Activated CD4-positive, alpha-beta T cell treated with anti-CD3 and anti-CD28 coated beads, Interleukin-2, amount 10 ng/mL, durations not matched to agents 7 days and 5 days (primary cell): ENCODE results near the gene GALNT6. TPM values are rescaled to one million over a fixed set of nuclear protein-coding genes. Genes with fewer than 3 reads are reported as not detected.
A peak's percentile ranks its signal among the peaks of the same experiment; 100 is the strongest.

Experiments used
- CTCF ChIA-PET: fragments of 350-600 bp; sonication (Branson Sonifier 250); formaldehyde crosslinking; loops from one replicate; lab custom pipeline; 2021; ENCODE audit warnings: antibody characterized with exemption; lab: Charles Lee
- POLR2A ChIA-PET: fragments of 350-600 bp; sonication (Branson Sonifier 250); formaldehyde crosslinking; loops from one replicate; lab custom pipeline; 2021; ENCODE audit warnings: antibody characterized with exemption; lab: Charles Lee
- DNase-seq: peaks from one replicate; pipeline ENCODE4 v3.0.0-alpha.2; 2020
- H3K27ac Mint-ChIP-seq: one replicate; pipeline ENCODE4 v1.8.0; 2021; ENCODE audit warnings: mild to moderate bottlenecking, moderate library complexity, mixed read lengths
- H3K27me3 Mint-ChIP-seq: one replicate; pipeline ENCODE4 v1.8.0; 2021; ENCODE audit warnings: mixed read lengths
- H3K36me3 Mint-ChIP-seq: one replicate; pipeline ENCODE4 v1.8.0; 2021; ENCODE audit warnings: low read depth, mixed read lengths
- H3K4me1 Mint-ChIP-seq: one replicate; pipeline ENCODE4 v1.8.0; 2021; ENCODE audit warnings: mixed read lengths
- H3K4me3 Mint-ChIP-seq: one replicate; pipeline ENCODE4 v1.8.0; 2021; ENCODE audit warnings: mild to moderate bottlenecking, moderate library complexity, mixed read lengths
- H3K9me3 Mint-ChIP-seq: one replicate; pipeline ENCODE4 v1.8.0; 2021; ENCODE audit warnings: mixed read lengths
- total RNA-seq, 2 experiments: library from RNA; stranded (reverse); gene quantifications; one replicate each; pipeline ENCODE4 v1.2.3, GENCODE V29; 2021

Gene GALNT6
- total RNA-seq, 2 experiments from 2014 or later, result 17.5 to 18.9 TPM

GRCh38 chr12:51421266-51421884 lies 30.2 kb upstream of the GALNT6 start:
- no peaks in the 10 kb centered on the region for H3K9me3 Mint-ChIP-seq
- POLR2A ChIA-PET, result interaction anchor here (0.6 kb wide), 1 partner anchor 110 kb away, joined by 4 read pairs; no protein-coding TSS in a partner anchor
- H3K27me3 Mint-ChIP-seq, result peaks cover 10% of the 10 kb centered on the region
- H3K27ac Mint-ChIP-seq, result no peak overlapping the region
- peak; percentile 73 for DNase-seq
- H3K36me3 Mint-ChIP-seq, result no peaks in the 10 kb centered on the region
- CTCF ChIA-PET, result interaction anchor here (0.7 to 5.0 kb wide), 11 partner anchors 9 to 403 kb away, joined by 3 to 35 read pairs (median 4); no protein-coding TSS in a partner anchor
- H3K4me1 Mint-ChIP-seq, result peaks cover 23% of the 10 kb centered on the region
- no peak overlapping the region for H3K4me3 Mint-ChIP-seq

- DNase-seq, result no peak
- H3K9me3 Mint-ChIP-seq, result no peaks in the 10 kb centered on the region
- ChIA-PET POLR2A (no interaction called here), CTCF (interaction anchor here (1.1 to 5.0 kb wide), 4 partner anchors 51 to 113 kb away, joined by 3 to 35 read pairs (median 4); no protein-coding TSS in a partner anchor)
- H3K36me3 Mint-ChIP-seq, result no peaks in the 10 kb centered on the region
- H3K27ac Mint-ChIP-seq, result no peak overlapping the region
- H3K4me1 Mint-ChIP-seq, result peaks cover 16% of the 10 kb centered on the region
- H3K4me3 Mint-ChIP-seq, result no peak overlapping the region
- H3K27me3 Mint-ChIP-seq, result peaks cover 13% of the 10 kb centered on the region
Measured at GRCh38 chr12:51419425-51420193, 28.4 kb upstream of the GALNT6 start.

- no peak overlapping the region for H3K4me3 Mint-ChIP-seq
- ChIA-PET CTCF (no interaction called here), POLR2A (no interaction called here)
- H3K27me3 Mint-ChIP-seq, result peaks cover 8% of the 10 kb centered on the region
- no peak for DNase-seq
- H3K27ac Mint-ChIP-seq, result no peak overlapping the region
- no peaks in the 10 kb centered on the region for H3K9me3 Mint-ChIP-seq
- H3K4me1 Mint-ChIP-seq, result peaks cover 9% of the 10 kb centered on the region
- H3K36me3 Mint-ChIP-seq, result no peaks in the 10 kb centered on the region
Measured at GRCh38 chr12:51417826-51418225, 26.6 kb upstream of the GALNT6 start.

GRCh38 chr12:51415931-51416330 lies 24.7 kb upstream of the GALNT6 start:
- Mint-ChIP-seq H3K27ac (no peak overlapping the region), H3K4me3 (no peak overlapping the region), H3K9me3 (no peaks in the 10 kb centered on the region), H3K36me3 (no peaks in the 10 kb centered on the region), H3K27me3 (peaks cover 6% of the 10 kb centered on the region), H3K4me1 (peaks cover 9% of the 10 kb centered on the region)
- POLR2A ChIA-PET, result no interaction called here
- no peak for DNase-seq
- CTCF ChIA-PET, result no interaction called here

- Mint-ChIP-seq H3K27ac (no peak overlapping the region), H3K36me3 (no peaks in the 10 kb centered on the region), H3K9me3 (no peaks in the 10 kb centered on the region), H3K4me3 (no peak overlapping the region), H3K27me3 (peaks cover 6% of the 10 kb centered on the region), H3K4me1 (no peaks in the 10 kb centered on the region)
- ChIA-PET POLR2A (no interaction called here), CTCF (interaction anchor here (1.3 kb wide), 1 partner anchor 118 kb away, joined by 4 read pairs; no protein-coding TSS in a partner anchor)
- no peak for DNase-seq
Measured at GRCh38 chr12:51413791-51414190, 22.6 kb upstream of the GALNT6 start.

- ChIA-PET CTCF (interaction anchor here (1.3 kb wide), 1 partner anchor 119 kb away, joined by 4 read pairs; no protein-coding TSS in a partner anchor), POLR2A (no interaction called here)
- Mint-ChIP-seq H3K4me3 (no peak overlapping the region), H3K4me1 (no peaks in the 10 kb centered on the region), H3K27ac (no peak overlapping the region), H3K36me3 (no peaks in the 10 kb centered on the region), H3K27me3 (peaks cover 6% of the 10 kb centered on the region), H3K9me3 (no peaks in the 10 kb centered on the region)
- DNase-seq, result no peak
Measured at GRCh38 chr12:51413149-51413548, 21.9 kb upstream of the GALNT6 start.

GRCh38 chr12:51409846-51410245 lies 18.6 kb upstream of the GALNT6 start:
- ChIA-PET POLR2A (no interaction called here), CTCF (no interaction called here)
- Mint-ChIP-seq H3K27ac (no peak overlapping the region), H3K27me3 (peaks cover 2% of the 10 kb centered on the region), H3K4me1 (peaks cover 6% of the 10 kb centered on the region), H3K4me3 (no peak overlapping the region), H3K36me3 (no peaks in the 10 kb centered on the region), H3K9me3 (no peaks in the 10 kb centered on the region)
- no peak for DNase-seq

- H3K36me3 Mint-ChIP-seq, result no peaks in the 10 kb centered on the region
- peaks cover 6% of the 10 kb centered on the region for H3K4me1 Mint-ChIP-seq
- no peaks in the 10 kb centered on the region for H3K9me3 Mint-ChIP-seq
- H3K27me3 Mint-ChIP-seq, result no peaks in the 10 kb centered on the region
- DNase-seq, result no peak
- H3K4me3 Mint-ChIP-seq, result no peak overlapping the region
- CTCF ChIA-PET, result interaction anchor here (1.2 kb wide), 1 partner anchor 9 kb away, joined by 3 read pairs; no protein-coding TSS in a partner anchor
- H3K27ac Mint-ChIP-seq, result peak overlapping the region; percentile 51
- POLR2A ChIA-PET, result no interaction called here
Measured at GRCh38 chr12:51407604-51408003, 16.4 kb upstream of the GALNT6 start.

GRCh38 chr12:51406859-51407258 lies 15.7 kb upstream of the GALNT6 start:
- Mint-ChIP-seq H3K9me3 (no peaks in the 10 kb centered on the region), H3K4me1 (peaks cover 6% of the 10 kb centered on the region), H3K27ac (peak overlapping the region; percentile 22), H3K36me3 (no peaks in the 10 kb centered on the region), H3K4me3 (no peak overlapping the region), H3K27me3 (no peaks in the 10 kb centered on the region)
- POLR2A ChIA-PET, result no interaction called here
- DNase-seq, result no peak
- CTCF ChIA-PET, result interaction anchor here (1.0 to 1.2 kb wide), 2 partner anchors 9 to 12 kb away, joined by 3 read pairs; no protein-coding TSS in a partner anchor

GRCh38 chr12:51406290-51406689 lies 15.1 kb upstream of the GALNT6 start:
- Mint-ChIP-seq H3K36me3 (no peaks in the 10 kb centered on the region), H3K27ac (no peak overlapping the region), H3K9me3 (no peaks in the 10 kb centered on the region), H3K4me1 (peaks cover 6% of the 10 kb centered on the region), H3K27me3 (no peaks in the 10 kb centered on the region), H3K4me3 (no peak overlapping the region)
- ChIA-PET POLR2A (no interaction called here), CTCF (interaction anchor here (1.0 to 1.1 kb wide), 2 partner anchors 9 to 11 kb away, joined by 3 to 4 read pairs; no protein-coding TSS in a partner anchor)
- no peak for DNase-seq

- ChIA-PET CTCF (interaction anchor here (1.1 kb wide), 1 partner anchor 9 kb away, joined by 4 read pairs; no protein-coding TSS in a partner anchor), POLR2A (no interaction called here)
- no peak for DNase-seq
- Mint-ChIP-seq H3K27me3 (no peaks in the 10 kb centered on the region), H3K36me3 (no peaks in the 10 kb centered on the region), H3K27ac (no peak overlapping the region), H3K4me3 (no peak overlapping the region), H3K4me1 (peaks cover 6% of the 10 kb centered on the region), H3K9me3 (no peaks in the 10 kb centered on the region)
Measured at GRCh38 chr12:51405801-51406207, 14.6 kb upstream of the GALNT6 start.

- Mint-ChIP-seq H3K4me1 (peaks cover 6% of the 10 kb centered on the region), H3K9me3 (no peaks in the 10 kb centered on the region), H3K36me3 (no peaks in the 10 kb centered on the region), H3K27ac (no peak overlapping the region), H3K4me3 (no peak overlapping the region), H3K27me3 (no peaks in the 10 kb centered on the region)
- CTCF ChIA-PET, result no interaction called here
- DNase-seq, result no peak
- POLR2A ChIA-PET, result no interaction called here
Measured at GRCh38 chr12:51404627-51405026, 13.4 kb upstream of the GALNT6 start.

GRCh38 chr12:51403681-51404136 lies 12.5 kb upstream of the GALNT6 start:
- POLR2A ChIA-PET, result no interaction called here

More at GRCh38 chr12:51403681-51404136, 12.5 kb upstream of the GALNT6 start:
- CTCF ChIA-PET, result interaction anchor here (0.6 kb wide), 2 partner anchors 189 to 1385 kb away, joined by 3 read pairs; no protein-coding TSS in a partner anchor
- Mint-ChIP-seq H3K36me3 (no peaks in the 10 kb centered on the region), H3K4me3 (no peak overlapping the region), H3K4me1 (peaks cover 6% of the 10 kb centered on the region), H3K9me3 (no peaks in the 10 kb centered on the region), H3K27me3 (peaks cover 2% of the 10 kb centered on the region), H3K27ac (no peak overlapping the region)
- no peak for DNase-seq
